ENCODE measurements around the gene SLC6A13.
"Not testable (repeated sequence)": the region's sequence is repeated elsewhere in the genome, so short reads cannot be mapped to it uniquely, and the experiment has no call there.

The SLC6A13 gene

DNA sequence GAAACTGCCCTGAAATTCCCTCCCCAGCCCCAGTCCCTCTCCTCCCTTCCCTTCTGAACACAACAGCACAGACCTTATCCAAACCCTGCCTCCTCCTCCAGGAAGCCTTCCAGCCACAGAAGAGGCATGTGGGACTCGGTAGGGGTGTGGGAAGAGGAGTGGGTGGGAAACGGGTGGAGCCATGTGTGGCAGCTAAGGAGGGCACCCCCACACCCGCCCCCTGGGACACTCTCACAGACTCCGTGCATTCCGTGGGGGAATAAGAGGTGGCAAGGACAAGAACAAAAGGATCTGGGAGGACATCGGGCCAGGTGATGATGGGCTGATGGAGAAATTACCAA, 73.0 kb downstream of the SLC6A13 start:
- H3K4me3 ChIP-seq (ENCODE audit: low read depth, low read length) = no peak overlapping the region

GRCh38 chr12:188910-189621, 73.6 kb downstream of the SLC6A13 start:
- H3K27me3 ChIP-seq (ENCODE audit: insufficient read depth, low read length) = no peaks in the 10 kb centered on the region
- peak overlapping the region; percentile 58 for H3K4me2 ChIP-seq (ENCODE audit: low read length)
- H3K36me3 ChIP-seq (ENCODE audit: control insufficient read depth in 1 of 2, insufficient read depth in 2 of 2, low read length in 2 of 2) = no peaks in the 10 kb centered on the region
- no peaks in the 10 kb centered on the region for H3K4me1 ChIP-seq (ENCODE audit: control insufficient read depth in 1 of 2, insufficient read depth in 2 of 2, low read length in 2 of 2)
- peak overlapping the region; percentile 64 for H3K4me3 ChIP-seq (ENCODE audit: low read depth, low read length)
- no peak overlapping the region for H3K18ac ChIP-seq (ENCODE audit: low read length)
- no peak overlapping the region for H3K4ac ChIP-seq (ENCODE audit: low read depth, low read length)
- no peak overlapping the region for H3K23ac ChIP-seq (ENCODE audit: low read length)
- H4K8ac ChIP-seq (ENCODE audit: low read depth, low read length) = no peak overlapping the region
- H3K27ac ChIP-seq (ENCODE audit: low read depth, low read length) = no peak overlapping the region
- no peaks in the 10 kb centered on the region for H3K79me1 ChIP-seq (ENCODE audit: low read length)
- H3K9ac ChIP-seq (ENCODE audit: low read length) = no peak overlapping the region
- no peak overlapping the region for H2BK12ac ChIP-seq (ENCODE audit: low read length)
- H3K79me2 ChIP-seq (ENCODE audit: control insufficient read depth, insufficient read depth, low read length, poor library complexity) = no peaks in the 10 kb centered on the region
- H4K12ac ChIP-seq (ENCODE audit: low read depth, low read length) = no peak overlapping the region
- no peak overlapping the region for H2AK5ac ChIP-seq (ENCODE audit: low read length)
- H2BK5ac ChIP-seq (ENCODE audit: low read depth, low read length, poor library complexity) = no peak overlapping the region
- no peak overlapping the region for H2BK120ac ChIP-seq (ENCODE audit: insufficient read depth, low read length, poor library complexity)
- no peak overlapping the region for H3K14ac ChIP-seq (ENCODE audit: low read length)
- H2AFZ ChIP-seq (ENCODE audit: insufficient read depth, low read length, poor library complexity) = no peak overlapping the region
- DNase-seq = peak; percentile 25 to 60
- no CpG with 5 or more reads among the region's 52 CpGs for WGBS (ENCODE audit: extremely low coverage, insufficient coverage, insufficient read length)
- no peak overlapping the region for H4K91ac ChIP-seq (ENCODE audit: low read depth, low read length)
- peaks cover 5% of the 10 kb centered on the region for H3K9me3 ChIP-seq (ENCODE audit: insufficient read depth, low read depth, low read length)

More for the DNA sequence above, 73.0 kb downstream of the SLC6A13 start:
- H3K18ac ChIP-seq (ENCODE audit: low read length) = no peak overlapping the region
- no peak overlapping the region for H4K8ac ChIP-seq (ENCODE audit: low read depth, low read length)
- H3K27me3 ChIP-seq (ENCODE audit: insufficient read depth, low read length) = no peaks in the 10 kb centered on the region
- no peaks in the 10 kb centered on the region for H3K36me3 ChIP-seq (ENCODE audit: control insufficient read depth in 1 of 2, insufficient read depth in 2 of 2, low read length in 2 of 2)
- no peaks in the 10 kb centered on the region for H3K4me1 ChIP-seq (ENCODE audit: control insufficient read depth in 1 of 2, insufficient read depth in 2 of 2, low read length in 2 of 2)
- DNase-seq = no peak
- H4K12ac ChIP-seq (ENCODE audit: low read depth, low read length) = no peak overlapping the region
- H2AK5ac ChIP-seq (ENCODE audit: low read length) = no peak overlapping the region
- H3K9ac ChIP-seq (ENCODE audit: low read length) = no peak overlapping the region
- H2AFZ ChIP-seq (ENCODE audit: insufficient read depth, low read length, poor library complexity) = no peak overlapping the region
- no CpG with 5 or more reads among the region's 6 CpGs for WGBS (ENCODE audit: extremely low coverage, insufficient coverage, insufficient read length)
- H3K9me3 ChIP-seq (ENCODE audit: insufficient read depth, low read depth, low read length) = peaks cover 5% of the 10 kb centered on the region
- H2BK5ac ChIP-seq (ENCODE audit: low read depth, low read length, poor library complexity) = no peak overlapping the region
- no peak overlapping the region for H3K4ac ChIP-seq (ENCODE audit: low read depth, low read length)
- H2BK120ac ChIP-seq (ENCODE audit: insufficient read depth, low read length, poor library complexity) = no peak overlapping the region
- H3K79me2 ChIP-seq (ENCODE audit: control insufficient read depth, insufficient read depth, low read length, poor library complexity) = no peaks in the 10 kb centered on the region
- H3K14ac ChIP-seq (ENCODE audit: low read length) = no peak overlapping the region
- no peak overlapping the region for H3K23ac ChIP-seq (ENCODE audit: low read length)
- no peak overlapping the region for H4K91ac ChIP-seq (ENCODE audit: low read depth, low read length)
- no peak overlapping the region for H3K27ac ChIP-seq (ENCODE audit: low read depth, low read length)
- no peak overlapping the region for H2BK12ac ChIP-seq (ENCODE audit: low read length)
- no peak overlapping the region for H3K4me2 ChIP-seq (ENCODE audit: low read length)
- no peaks in the 10 kb centered on the region for H3K79me1 ChIP-seq (ENCODE audit: low read length)

- not testable (repeated sequence) for H3K23ac ChIP-seq (ENCODE audit: low read length); H3K79me2 ChIP-seq (ENCODE audit: control insufficient read depth, insufficient read depth, low read length, poor library complexity)
- no CpG with 5 or more reads among the region's 53 CpGs for WGBS (ENCODE audit: extremely low coverage, insufficient coverage, insufficient read length)
Observed at GRCh38 chr12:187986-188909, 74.4 kb downstream of the SLC6A13 start.

DNA sequence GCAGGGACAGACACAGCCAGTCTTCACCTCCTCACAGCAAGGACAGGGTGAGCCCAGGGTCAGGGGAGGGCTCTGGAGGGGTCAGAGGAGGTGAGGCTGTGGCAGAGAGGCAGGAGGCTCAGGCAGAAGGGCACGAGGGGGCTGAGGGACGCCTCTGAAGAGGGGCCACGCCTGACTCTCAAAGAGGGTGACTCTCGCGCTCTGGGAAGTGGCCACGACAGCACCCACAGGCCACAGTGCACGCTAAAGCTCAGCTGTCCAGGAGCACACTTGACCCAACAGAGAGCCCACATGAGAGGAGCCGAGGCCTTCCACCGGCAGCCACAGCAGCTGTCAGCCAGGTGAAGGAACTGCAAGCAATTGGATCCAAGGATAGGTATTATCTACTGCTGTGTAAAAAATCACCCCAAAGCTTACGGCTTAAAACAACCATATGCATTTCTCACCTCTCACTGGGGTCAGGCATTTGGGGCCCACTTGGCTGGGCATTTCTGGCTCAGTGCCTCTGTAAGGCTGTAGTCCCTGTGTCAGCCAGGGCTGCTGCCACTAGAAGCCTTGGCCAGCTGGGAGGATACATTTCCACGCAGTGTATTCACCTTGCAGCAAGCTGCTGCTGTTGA, 76.5 kb downstream of the SLC6A13 start:
- Histone ChIP-seq H3K4me1 (ENCODE audit: control insufficient read depth in 1 of 2, insufficient read depth in 2 of 2, low read length in 2 of 2) (peaks cover 0 to 9% of the 10 kb centered on the region in 2 experiments), H3K9ac (ENCODE audit: low read length) (no peak overlapping the region), H3K79me2 (ENCODE audit: control insufficient read depth, insufficient read depth, low read length, poor library complexity) (no peaks in the 10 kb centered on the region), H3K27me3 (ENCODE audit: insufficient read depth, low read length) (no peaks in the 10 kb centered on the region), H4K12ac (ENCODE audit: low read depth, low read length) (no peak overlapping the region), H3K4me3 (ENCODE audit: low read depth, low read length) (no peak overlapping the region), H2BK120ac (ENCODE audit: insufficient read depth, low read length, poor library complexity) (no peak overlapping the region), H4K8ac (ENCODE audit: low read depth, low read length) (no peak overlapping the region), H3K4me2 (ENCODE audit: low read length) (no peak overlapping the region), H3K18ac (ENCODE audit: low read length) (no peak overlapping the region), H4K91ac (ENCODE audit: low read depth, low read length) (no peak overlapping the region), H2AFZ (ENCODE audit: insufficient read depth, low read length, poor library complexity) (no peak overlapping the region), H3K23ac (ENCODE audit: low read length) (no peak overlapping the region), H3K14ac (ENCODE audit: low read length) (no peak overlapping the region), H2BK5ac (ENCODE audit: low read depth, low read length, poor library complexity) (no peak overlapping the region), H3K4ac (ENCODE audit: low read depth, low read length) (no peak overlapping the region), H3K36me3 (ENCODE audit: control insufficient read depth in 1 of 2, insufficient read depth in 2 of 2, low read length in 2 of 2) (no peaks in the 10 kb centered on the region), H3K9me3 (ENCODE audit: insufficient read depth, low read depth, low read length) (peaks cover 5% of the 10 kb centered on the region), H2AK5ac (ENCODE audit: low read length) (no peak overlapping the region), H3K79me1 (ENCODE audit: low read length) (no peaks in the 10 kb centered on the region), H3K27ac (ENCODE audit: low read depth, low read length) (no peak overlapping the region), H2BK12ac (ENCODE audit: low read length) (no peak overlapping the region)
- no CpG with 5 or more reads among the region's 11 CpGs for WGBS (ENCODE audit: extremely low coverage, insufficient coverage, insufficient read length)
- DNase-seq = no peak

More at GRCh38 chr12:187986-188909, 74.4 kb downstream of the SLC6A13 start:
- H3K4me1 ChIP-seq (ENCODE audit: control insufficient read depth in 1 of 2, insufficient read depth in 2 of 2, low read length in 2 of 2); H3K36me3 ChIP-seq (ENCODE audit: control insufficient read depth in 1 of 2, insufficient read depth in 2 of 2, low read length in 2 of 2); H3K27ac ChIP-seq (ENCODE audit: low read depth, low read length); H3K79me1 ChIP-seq (ENCODE audit: low read length); H3K27me3 ChIP-seq (ENCODE audit: insufficient read depth, low read length); H3K18ac ChIP-seq (ENCODE audit: low read length); H2BK5ac ChIP-seq (ENCODE audit: low read depth, low read length, poor library complexity); H4K8ac ChIP-seq (ENCODE audit: low read depth, low read length); H2BK12ac ChIP-seq (ENCODE audit: low read length); H3K4ac ChIP-seq (ENCODE audit: low read depth, low read length); H4K91ac ChIP-seq (ENCODE audit: low read depth, low read length); H2AK5ac ChIP-seq (ENCODE audit: low read length); H3K14ac ChIP-seq (ENCODE audit: low read length); H3K9me3 ChIP-seq (ENCODE audit: insufficient read depth, low read depth, low read length); H4K12ac ChIP-seq (ENCODE audit: low read depth, low read length); H2AFZ ChIP-seq (ENCODE audit: insufficient read depth, low read length, poor library complexity); H3K9ac ChIP-seq (ENCODE audit: low read length); DNase-seq; H2BK120ac ChIP-seq (ENCODE audit: insufficient read depth, low read length, poor library complexity): not testable (repeated sequence)
- peak overlapping the region; percentile 63 for H3K4me3 ChIP-seq (ENCODE audit: low read depth, low read length)
- H3K4me2 ChIP-seq (ENCODE audit: low read length) = peak overlapping the region; percentile 58
